Stimulated activated CD4-positive, alpha-beta T cell treated with anti-CD3 and anti-CD28 coated beads, Interleukin-15, amount 100 ng/mL, for 24 hours (primary cell): ENCODE measurements around the gene RASAL1.
"Not testable (repeated sequence)": the region's sequence is repeated elsewhere in the genome, so short reads cannot be mapped to it uniquely, and the experiment has no call there.

Experiments
- DNase-seq: peaks from one replicate; pipeline ENCODE4 v3.0.0-alpha.2; 2020

The RASAL1 gene

DNA sequence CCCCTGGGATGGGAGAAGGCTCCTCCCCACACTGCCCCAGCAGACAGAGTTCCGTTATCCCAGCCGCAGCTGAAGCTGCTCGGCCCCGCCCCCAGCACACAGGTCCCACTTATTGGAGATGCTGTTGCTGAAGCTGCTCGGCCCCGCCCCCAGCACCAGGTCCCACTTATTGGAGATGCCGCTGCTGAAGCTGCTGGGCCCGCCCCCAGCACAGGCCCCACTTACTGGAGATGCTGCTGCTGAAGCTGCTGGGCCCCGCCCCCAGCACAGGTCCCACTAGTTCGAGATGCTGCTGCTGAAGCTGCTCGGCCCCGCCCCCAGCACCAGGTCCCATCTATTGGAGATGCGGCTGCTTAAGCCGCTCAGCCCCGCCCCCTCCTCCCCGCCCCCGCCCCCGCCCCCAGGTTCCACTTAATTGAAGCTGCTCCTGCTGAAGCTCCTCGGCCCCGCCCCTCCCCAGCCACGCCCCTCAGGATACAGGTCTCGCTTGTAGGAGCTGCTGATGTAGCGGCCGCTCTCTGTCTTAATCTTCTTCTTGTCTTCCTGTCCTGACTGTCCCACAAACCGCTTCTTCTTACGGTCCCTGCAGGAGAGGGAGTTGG is 26.0 kb upstream of the RASAL1 start:
- peak; percentile 63 for DNase-seq

DNA sequence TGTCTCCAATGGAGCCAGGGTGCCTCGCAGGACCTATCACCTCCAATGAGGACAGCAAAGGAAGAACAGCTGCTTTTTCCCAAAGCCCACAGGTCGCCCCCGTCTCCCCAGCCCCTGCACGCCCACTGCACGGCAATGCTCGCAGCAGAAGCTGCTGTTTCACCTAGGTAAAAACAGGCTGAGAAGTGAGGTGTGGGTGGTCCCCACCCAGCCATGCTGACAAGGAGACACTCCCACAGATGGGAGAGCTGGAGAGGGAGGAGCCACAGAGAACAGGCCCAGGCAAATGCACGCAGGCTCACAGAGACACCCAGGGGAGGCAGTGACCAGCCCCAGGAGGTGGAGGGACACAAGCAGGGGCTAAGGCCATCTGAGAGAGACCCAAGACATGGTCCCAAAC is 24.4 kb upstream of the RASAL1 start:
- DNase-seq = no peak

DNA sequence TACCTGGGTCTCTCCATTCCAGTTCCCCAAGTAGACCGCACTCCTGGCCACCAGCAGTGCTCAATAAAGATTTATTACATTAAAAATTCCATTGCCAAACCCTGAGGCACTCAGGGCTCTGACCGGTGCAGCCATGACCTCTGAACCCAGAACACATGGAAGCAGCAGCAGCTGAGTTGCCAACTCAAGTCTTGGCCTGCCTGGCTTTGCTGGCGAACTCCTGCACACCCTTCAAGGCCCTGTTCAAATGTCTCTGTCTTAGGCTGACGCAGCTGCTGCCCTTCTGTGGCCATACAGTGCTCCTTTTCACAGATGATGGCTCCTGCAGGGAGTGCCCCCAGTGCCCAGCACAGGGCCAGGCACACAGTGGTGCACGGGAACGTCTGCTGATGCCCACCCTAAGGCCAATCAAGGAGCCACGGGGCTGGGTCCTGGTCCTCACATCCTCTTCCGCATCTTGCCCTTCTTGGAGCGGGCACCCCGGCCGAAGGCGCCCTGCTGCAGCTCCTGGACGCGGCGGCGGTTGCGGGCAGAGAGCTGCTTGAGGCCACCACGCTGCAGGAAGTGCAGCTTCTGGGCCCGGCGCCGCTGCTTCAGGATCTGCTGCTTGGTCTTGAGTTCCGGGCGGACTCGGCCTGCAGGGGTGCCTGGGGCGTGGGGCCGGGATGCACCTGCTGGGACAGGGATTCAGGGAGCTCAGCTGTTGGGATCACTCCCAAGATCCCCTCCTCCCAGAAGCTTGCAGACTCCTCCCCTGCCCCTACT is 23.1 kb upstream of the RASAL1 start:
- DNase-seq = no peak

DNA sequence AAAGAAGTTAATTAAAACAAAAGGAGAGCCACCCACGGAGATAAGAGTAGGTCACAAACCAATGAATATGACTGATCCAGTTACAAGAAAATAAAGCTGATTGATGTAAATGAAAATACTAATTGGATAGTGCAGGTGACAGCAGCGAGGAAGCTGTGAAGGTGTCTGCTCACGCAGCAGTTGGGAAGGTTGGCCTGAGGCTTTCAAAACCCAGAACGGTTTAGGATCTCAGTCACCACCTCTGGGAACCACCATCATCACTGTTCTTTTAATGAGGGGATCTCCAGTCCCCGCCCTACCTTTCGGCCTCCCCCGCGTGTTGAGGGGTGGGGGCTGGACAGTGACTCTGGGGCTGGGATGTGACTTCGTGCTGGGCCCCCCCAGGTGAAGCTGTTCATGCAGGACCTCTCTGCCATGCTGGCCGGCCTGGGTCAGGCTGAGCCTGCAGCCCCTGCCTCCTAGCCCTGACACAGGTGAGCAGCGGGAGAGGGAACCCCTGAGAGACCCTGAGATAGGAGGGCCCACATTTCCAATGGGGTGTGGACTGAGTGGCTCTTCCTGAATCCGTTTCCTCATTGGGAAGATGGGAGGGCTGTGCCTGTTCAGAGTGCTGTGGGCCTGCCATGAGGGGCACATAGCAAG is 21.8 kb upstream of the RASAL1 start:
- no peak for DNase-seq

DNA sequence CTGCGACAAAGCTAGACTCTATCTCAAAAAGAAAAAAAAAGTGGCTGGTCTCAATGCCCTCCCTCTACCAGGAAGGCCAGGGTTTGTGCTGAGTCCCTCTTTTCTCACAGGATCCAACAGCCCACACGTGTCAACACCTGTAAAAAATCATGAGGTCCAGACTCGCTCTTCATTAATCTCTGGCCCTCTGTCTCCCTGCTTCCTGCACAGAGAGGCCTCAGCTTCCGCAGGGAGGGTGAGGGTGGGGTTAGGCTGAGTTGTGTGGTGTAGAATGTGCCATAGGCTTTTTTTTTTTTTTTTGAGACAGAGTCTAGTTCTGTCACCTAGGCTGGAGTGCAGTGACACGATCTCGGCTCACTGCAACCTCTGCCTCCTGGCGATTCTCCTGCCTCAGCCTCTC is 20.1 kb upstream of the RASAL1 start:
- DNase-seq = no peak

DNA sequence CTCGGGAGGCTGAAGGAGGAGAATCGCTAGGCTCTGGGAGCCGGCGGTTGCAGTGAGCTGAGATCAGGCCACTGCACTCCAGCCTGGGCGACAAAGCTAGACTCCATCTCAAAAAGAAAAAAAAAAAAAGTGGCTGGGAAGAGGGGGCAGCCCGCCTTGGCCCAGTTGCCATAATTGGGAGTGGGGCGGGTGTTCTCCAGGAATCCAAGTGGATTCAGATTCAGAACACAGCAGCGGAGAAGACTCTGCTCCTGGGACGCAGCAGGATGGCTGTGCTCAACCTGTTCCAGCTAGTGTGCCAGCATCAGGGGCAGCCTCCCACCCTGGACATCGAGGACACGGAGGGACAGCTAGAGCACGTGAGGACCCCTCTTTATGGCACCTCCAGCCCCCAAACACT is 19.5 kb upstream of the RASAL1 start:
- DNase-seq = no peak

DNA sequence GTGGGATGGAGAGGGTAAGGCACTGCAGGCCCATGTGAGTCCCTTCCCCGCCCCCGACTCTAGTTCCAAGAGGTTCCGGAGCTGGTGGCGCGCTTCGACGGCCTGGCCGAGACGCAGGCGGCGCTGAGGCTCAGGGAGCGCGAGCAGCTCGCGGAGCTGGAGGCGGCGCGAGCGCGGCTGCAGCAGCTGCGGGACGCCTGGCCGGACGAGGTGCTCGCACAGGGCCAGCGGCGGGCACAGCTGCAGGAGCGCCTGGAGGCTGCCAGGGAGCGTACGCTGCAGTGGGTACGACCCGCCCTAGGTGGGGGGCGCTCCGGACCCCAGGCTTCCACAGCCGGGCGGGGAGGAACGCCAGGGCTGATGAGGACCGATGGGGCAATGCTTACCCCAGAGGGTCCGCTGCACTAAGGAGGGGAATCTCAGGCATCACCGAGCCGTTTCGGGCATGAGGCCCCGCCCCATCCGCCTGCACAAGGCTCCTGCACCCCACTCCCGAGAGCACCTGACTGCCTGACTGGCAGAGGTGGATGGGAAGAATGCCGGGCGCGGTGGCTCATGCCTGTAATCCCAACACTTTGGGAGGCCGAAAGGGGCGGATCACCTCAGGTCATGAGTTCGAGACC is 18.9 kb upstream of the RASAL1 start:
- DNase-seq = peak; percentile 53

DNA sequence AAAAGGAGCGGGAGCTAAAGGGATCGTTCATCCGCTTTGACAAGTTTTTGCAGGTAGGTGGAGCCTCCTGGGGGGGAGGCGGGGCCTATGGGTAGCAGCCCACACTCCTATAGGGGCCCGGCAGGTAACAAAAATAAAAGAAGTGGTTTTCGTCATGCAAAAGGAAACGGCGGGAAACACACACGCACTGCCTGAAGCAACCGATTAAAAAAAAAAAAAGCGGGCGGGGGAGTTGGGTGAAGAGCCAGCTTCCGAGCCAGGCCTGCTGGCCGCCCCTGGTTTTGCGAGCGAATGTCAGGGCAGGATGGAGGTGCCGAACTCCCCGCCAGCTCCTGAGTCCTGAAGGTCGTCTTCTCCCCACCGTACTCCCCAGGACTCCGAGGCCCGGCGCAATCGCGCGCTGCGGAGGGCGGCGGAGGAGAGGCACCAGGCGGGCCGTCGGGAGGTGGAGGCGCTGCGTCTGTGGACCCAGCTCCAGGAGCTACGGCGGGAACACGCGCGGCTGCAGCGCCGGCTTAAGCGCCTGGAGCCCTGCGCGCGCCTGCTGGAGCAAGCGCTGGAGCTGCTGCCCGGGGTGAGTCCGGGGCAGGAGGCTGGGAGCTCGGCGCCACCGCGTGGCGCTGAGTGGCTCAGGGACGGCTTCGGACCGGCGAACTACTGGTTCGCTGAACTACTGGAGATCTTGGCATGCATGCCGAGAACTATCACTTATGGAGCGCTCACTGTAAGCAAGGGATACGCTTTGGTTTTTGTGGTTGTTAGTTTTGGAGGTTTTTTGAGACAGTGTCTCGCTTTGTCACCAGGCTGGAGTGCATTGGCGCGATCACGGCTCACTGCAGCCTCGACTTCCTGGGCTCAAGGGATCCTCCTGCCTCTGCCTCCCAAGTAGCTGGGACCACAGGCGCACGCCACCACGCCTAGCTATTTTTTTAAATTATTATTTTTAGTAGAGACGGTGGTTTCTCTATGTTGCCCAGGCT is 17.6 kb upstream of the RASAL1 start:
- peak; percentile 76 for DNase-seq

DNA sequence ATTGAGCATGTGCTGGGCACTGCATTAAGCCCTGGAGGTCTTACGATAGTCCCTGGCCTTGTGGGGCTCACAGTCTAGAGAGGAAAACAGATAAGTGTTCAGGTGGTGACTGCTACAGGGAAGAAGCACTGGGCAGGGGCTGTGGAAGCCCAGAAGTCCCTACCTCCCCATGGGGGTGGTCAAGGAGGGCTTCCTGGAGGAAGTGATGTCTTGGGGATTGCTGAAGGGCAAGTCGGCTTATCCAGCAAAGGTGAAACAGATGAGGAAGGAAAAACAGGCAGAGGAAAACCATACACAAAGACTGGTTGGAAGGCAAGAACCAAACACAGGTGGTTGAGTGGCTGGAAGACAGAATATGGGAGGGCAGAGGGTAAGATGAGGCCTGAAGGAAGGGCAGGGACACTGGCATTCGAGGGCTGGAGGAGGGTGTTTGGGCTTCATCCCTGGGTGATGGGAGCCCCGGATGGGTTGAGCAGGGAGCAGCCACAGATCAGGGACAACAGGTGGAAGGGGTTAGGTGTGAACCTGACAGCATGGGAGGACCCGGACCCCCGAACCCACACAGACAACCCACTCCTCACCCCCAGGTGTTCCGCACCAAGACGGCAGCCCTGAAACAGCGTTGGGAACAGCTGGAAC is 16.8 kb upstream of the RASAL1 start:
- DNase-seq = no peak

DNA sequence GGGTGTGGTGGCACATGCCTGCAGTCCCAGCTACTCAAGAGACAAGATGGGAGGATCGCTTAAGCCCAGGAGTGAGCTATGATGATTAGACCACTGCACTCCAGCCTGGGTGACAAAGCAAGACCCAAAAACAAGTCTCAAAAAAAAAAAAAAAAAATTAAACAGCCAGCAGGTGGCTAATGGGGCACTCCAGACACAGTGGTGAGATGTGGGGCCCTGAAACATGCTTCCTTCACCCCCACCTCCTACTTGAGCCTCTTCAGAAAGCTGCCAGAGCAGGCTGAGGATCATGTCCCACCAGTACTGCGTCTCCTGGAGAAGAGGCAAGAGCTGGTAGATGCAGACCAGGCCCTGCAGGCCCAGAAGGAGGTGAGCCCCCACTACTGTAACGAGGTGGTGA is 16.1 kb upstream of the RASAL1 start:
- DNase-seq = no peak

DNA sequence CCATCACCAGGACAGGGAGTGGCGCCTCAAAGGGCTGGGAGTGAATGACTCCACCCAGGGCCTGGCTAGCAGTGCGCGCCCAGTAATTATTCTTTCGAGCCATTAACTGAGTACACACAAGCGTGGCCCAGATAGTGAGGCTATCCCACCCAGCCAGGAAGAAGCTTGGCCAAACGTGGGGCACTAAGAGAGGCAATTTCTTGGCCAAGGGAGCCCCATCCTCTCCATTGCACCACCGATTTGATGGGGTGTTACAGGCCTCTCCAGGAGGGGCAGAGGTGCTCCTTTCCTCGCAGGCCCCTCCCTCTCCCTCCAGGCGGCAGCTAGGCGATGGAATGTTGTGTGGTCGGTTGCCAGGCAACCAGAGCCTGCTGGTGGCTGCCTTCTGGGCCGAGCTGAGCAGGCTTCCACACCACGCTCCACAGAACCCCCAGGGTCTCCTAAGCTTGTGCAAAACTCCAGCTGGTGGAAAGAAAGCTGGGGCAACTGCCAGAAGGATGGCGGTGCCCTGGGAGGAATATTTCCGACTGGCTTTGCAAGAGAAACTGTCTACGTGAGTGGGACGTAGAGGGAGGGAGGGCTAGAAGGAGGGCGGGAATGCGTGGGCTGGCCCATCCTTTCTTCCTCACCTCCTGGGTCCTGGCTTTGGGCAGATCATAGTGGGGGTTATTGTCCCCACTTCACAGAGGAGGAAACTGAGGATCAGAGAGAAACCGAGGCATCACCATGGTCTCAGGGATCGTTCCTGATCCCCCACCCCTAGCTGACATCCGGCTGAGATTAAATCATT is 14.0 kb upstream of the RASAL1 start, which contains the start of gene CFAP73:
Gene CFAP73, plus strand, starts transcription at position 364 of the 790 bp plus-strand sequence. Its CDS starts 134 bp downstream, at position 498.
- DNase-seq = peak; percentile 46

DNA sequence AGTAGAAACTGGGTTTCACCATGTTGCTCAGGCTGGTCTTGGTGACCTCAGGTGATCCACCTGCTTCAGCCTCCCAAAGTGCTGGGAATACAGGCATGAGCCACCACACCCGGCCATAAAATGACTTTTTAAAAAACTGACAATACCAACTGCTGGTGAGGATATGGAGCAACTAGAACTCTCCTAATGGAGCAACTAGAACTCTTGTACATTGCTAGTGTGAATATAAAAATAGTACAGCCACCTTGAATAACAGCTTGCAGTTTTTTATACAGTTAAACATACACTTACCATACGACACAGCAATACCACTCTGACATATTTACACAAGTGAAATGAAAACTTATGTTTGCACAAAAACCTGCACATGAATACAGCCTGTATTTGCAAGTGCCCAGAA is 11.4 kb upstream of the RASAL1 start:
- DNase-seq = no peak

DNA sequence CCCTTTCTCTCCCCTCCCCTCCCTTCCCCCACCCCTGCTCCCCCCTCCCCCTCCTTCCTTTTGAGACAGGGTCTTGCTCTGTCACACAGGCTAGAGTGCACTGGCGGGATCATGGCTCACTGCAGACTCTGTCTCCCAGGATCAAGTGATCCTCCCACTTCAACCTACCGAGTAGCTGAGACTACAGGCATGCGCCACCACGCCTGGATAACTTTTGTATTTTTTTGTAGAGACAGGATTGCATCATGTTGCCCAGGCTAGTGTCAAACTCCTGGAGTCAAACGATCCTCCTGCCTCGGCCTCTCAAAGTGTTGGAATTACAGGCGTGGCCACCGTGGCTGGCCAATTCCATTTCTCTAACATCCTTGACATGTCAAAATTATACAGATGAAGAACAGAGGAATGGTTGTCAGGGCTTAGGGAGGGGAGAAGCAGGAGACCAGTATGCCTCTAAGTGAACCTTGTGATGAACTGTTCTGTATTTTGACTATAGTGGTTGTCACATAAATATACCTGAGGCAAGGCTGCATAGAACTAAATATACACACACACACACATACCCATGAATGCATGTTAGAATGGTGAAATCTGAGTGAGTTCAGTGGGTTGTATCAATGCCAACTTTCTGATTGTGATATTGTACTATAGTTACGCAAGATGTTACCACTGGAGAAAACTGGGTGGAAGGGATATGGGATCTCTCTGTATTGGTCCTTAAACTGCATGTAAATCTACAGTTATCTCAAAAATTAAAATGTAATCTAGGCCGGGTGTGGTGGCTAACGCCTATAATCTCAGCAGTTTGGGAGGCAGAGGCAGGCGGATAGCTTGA is 10.4 kb upstream of the RASAL1 start:
- DNase-seq = no peak

DNA sequence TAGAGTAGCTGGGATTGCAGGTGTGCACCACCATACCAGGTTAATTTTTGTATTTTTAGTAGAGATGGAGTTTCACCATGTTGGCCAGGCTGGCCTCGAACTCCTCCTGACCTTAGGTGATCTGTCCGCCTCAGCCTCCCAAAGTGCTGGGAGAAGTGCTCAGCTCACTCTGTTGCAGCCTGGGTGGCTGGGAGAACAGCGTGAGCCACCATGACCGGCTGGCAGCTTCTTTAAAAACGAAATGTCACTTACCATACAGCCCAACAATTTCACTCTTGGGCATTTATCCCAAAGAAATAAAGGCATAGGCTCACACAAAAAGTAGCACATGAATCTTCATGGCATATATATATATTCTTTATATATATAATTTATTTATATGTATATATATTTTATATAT is 9.2 kb upstream of the RASAL1 start:
- no peak for DNase-seq

DNA sequence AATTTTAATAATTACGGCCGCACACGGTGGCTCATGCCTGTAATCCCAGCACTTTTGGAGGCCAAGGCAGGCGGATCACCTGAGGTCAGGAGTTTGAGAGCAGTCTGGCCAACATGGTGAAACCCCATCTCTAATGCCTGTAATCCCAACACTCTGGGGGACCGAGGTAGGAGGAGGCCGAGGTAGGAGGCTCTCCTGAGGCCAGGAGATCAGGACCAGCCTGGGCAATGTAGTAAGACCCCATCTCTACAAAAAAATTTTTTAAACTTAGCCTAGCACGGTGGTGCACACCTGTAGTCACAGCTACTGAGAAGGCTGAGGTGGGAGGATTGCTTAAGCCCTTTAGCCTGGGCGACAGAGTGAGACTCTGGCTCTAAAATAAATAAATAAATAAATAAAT is 8.4 kb upstream of the RASAL1 start:
- no peak for DNase-seq

DNA sequence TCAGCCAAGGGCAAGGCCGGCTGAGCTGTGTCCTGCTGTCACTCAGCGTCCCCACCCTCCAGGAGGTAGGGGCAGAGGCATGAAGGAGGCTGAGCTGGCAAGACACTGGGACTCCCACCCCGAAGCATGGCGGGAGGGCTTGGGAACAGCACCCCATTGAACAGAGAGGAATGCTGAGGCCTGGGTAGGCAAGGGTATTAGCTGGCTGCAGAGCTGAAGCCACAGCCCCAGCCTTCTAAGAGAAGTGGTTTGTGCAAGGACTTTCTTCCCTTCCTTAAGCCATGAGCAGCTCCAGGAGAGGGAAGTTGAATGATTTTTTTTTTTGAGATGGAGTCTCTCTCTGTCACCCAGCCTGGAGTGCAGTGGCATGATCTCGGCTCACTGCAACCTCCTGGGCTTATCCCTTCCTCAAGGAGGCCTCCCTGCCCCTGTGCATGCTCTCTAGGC is 7.3 kb upstream of the RASAL1 start:
- no peak for DNase-seq

DNA sequence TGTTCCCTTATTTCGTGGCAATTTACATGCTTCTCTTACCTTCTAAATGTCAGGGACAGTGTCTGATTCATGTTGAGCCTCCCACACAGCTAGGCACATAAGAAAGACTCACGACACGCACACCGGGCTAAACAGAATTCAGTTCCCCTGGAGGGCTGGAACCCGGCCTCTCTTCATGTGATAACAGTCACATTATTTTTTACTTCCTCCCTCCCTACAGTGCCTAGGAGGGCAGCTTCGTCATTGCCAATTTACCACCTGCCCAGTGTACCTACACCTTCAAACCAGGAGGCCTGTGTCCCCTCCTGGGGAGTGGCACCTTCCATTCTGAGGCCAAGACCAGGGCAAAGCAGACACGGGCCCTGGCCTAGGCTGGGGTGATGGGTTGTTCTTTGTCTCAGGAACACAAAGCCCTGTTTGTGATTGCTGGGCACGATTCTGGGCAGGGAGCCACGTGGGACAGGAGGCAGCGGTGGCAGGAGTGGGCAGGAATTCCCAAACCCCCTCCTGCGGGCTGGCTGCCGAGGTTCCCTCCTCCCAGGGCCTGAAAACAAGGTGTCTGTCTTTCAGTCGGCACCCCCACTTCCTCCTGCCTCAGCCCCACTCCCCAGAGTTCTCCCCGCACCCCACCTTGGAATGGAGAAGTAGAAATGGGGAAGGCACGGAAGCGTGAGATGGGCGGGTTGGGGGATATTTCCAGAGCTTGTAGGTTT is 6.8 kb upstream of the RASAL1 start:
- peak; percentile 39 for DNase-seq

DNA sequence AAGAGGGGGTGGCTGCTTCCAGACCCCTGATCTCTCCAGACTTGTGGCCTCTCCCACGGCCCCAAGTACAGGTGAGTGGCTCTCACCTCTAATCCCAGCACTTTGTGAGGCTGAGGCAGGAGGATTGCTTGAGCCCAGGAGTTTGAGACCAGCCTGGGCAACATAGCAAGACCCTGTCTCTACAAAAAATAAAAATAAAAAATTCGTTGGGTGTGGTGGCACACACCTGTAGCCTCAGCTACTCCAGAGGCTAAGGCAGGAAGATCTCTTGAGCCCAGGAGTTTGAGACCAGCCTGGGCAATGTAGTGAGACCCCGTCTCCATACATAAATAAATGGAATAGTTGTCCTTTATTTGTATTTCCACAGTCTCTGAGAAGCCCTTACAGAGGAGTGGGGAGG is 6.2 kb upstream of the RASAL1 start:
- DNase-seq = not testable (repeated sequence)

DNA sequence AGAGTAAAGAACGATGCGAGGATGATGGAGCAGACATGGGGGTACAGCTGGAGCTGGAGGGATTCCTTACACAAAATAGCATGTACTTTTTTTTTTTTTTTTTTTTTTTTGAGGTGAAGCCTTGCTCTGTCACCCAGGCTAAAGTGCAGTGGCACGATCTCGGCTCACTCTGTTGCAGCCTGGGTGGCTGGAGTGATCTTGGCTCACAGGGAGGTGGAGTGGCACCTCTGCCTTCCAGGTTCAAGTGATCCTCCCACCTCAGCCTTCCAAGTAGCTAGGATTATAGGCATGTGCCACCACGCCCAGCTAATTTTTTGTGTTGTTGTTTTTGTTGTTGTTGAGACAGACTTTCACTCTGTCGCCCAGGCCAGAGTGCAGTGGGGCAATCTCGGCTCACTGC is 5.1 kb upstream of the RASAL1 start:
- DNase-seq = no peak
